ENCODE data around the gene FLOT2.
"Not testable (repeated sequence)": the region's sequence is repeated elsewhere in the genome, so short reads cannot be mapped to it uniquely, and the experiment has no call there.

FLOT2 gene

DNA sequence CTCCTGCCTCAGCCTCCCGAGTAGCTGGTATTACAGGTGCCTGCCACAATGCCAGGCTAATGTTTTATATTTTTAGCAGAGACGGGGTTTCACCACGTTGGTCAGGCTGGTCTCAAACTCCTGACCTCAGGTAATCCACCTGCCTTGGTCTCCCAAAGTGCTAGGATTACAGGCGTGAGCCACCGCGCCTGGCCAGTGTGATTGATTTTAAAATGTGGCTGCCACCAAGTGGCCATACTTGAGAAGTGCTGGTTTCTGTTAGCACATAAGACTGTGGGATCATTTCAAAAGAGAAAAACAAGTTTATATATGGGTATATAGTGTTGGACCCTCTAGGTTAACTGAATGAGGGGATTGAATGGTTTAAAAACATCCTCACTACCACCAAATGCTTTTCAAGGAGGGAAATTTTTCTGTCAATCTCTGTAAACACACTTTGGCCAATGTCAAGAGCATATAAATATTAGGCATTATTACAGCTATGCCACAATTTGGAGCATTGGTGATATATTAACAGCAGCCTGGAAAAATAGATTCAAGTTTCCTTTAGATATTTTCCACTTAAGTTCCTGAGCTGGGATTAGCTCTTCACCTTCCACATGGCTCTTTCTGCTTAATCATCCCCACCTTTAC, 18.9 kb upstream of the FLOT2 start:
- peak; percentile 37 for DNase-seq

DNA sequence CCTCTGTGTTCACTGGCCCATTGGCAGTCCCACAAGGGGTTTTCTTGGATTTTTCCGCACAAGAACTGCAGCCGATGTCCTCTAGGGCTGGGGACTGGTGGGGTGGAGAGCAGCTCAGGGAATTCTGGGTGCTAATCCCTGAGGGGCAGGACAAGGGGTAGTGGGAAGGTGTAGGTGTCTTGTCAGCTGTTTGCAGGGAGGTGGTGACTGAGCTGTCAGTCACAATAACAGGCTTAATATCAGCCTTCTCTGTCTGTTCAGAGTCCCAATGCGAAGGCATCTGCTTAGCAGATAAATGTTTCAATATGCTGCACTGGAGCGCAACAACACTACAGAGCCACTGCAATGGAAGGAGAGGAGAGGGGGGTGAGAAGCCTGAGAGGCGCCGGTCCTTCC, 15.4 kb upstream of the FLOT2 start:
- DNase-seq: no peak

DNA sequence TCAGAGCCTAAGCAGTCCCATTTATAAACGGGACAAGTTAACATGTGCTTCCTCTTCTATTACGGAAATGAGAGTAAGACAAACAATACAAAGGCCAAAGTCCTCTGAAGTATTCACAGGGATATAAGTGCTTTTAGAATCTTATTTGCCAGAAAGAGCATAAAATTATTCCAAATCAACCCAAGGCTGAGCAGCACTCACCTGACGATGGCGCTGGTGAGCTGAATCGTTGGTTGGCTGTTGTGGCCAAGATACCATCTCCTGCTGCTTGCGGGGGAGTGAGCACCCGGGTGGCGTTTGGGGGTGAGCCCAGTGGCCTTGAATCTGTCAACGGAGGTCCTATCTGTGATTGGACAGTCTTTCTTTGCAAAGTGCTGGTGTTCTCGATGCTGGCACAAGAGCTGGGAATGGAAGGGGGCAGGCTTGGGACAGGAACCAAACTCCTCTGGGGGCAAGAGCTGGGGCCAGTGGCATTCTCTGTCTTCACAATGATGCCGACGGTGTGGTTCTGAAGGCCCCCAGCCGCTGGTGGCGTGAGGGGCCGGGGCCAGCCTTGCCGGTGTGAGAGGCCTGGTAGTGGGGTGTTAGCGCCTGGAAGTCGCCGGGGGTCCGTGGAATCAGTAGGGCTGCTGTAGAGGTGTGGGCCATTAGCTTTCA, 14.9 kb upstream of the FLOT2 start:
- DNase-seq: no peak

- DNase-seq: no peak
Measured at GRCh38 chr17:28911411-28912045, 14.0 kb upstream of the FLOT2 start.

DNA sequence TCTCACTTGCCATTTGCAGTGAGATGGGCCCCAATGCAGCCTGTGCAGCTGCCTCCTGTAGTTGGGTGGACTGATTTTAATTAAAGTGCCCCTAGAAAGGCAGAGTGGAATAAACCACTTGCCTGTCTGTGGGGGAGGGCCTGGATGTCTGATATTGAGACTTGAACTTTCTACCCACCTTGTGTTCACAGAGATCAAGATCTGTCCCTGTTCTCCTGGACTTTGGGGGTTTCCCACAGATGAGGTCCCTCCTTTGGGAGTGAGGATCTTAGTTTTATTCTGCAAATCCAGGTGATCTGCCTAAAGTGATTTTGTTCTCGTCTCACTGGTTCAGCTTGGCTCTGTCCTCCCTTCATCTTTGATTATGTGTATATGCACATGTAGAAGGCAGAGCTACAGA, 13.0 kb upstream of the FLOT2 start:
- DNase-seq: no peak

GRCh38 chr17:28908640-28909167, 11.2 kb upstream of the FLOT2 start:
- no peak for DNase-seq

DNA sequence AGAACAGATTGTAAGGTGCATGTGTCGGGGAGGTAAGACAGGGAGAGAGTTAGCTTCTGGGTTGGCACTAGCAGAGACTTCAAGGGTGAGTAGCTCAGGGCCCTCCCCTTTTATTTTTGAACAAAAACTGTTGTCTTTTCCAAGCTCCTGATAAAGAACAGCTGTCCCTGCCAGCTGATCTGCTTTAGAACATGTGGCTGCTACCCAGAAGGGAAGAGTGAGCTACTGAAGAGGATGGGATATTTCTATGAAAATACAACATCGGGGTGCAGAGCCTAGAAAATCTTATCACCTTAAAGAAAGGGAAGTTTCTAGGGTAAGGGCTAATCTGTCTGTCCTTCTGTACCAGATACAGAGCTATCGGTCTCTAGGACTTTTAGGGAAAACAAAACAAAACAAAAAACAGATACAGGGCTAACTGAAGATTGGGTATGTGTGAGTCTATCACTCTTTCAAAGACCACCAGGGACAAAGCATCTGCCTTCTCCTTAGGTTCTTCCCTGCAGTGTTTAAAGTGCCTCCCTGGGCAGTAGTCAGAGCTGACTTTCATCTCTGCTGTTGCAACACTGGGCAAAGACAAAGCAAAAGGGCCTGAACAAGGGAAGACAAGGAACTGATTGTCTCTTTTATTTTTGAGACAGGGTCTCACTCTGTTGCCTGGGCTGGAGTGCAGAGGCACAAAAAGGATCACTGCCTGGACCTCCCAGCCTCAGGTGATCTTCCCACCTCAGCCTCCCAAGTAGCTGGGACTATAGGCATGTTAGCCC, 10.4 kb upstream of the FLOT2 start:
- DNase-seq: no peak

DNA sequence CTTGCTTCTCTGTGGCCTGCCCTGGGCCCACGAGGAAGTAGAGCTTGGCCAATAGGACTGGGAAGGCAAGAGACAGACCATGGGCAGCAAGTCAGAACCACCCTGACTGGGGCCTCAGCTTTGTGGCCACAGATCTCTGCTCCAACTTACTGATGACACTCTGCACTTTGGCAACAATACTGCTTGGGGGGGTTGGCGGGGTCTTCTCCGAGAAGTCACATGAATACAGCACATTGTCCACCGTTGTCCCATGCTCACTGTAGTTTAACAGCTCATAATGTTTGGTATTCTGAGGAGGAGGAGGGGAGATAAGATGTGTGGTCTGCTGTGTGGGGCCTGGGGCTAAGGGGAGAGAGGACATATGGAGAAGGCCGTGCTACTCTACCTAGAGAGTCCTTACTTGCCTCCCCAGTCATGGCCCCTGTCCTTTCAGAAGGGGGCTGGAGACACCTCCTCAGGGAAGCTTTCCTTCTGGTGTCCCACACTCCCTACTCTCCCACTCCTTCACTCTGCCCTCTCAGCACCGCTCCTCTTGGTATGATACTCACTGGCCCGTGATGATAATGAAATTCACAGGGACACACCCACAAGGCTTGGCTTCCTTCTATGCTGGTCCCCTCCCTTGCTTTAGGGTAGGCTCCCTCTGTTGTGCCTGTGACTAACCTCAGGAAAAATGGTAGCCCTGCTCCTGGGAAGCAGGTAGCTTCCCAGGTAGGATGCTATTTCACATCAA, 9.3 kb upstream of the FLOT2 start:
- DNase-seq: no peak

DNA sequence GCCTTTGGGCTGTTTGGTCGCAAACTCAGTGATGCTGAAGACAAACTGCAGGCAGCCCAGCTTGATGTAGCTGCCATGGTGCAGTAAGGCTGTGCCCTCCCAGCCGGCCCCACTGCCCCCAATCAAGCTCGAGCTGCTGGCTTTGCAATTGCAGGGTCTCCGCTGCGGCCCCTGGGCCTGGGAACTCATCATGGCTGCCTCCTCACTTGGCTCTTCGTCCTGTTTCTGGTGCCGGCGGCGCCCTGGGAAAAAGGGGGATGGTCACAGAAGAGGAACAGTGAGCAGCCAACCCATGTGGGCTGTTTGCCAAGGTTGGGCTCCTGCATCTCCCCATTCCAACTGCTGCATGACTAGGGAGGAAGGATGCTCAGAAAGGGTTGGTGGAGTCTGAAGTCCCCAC, 8.7 kb upstream of the FLOT2 start:
- DNase-seq: no peak

DNA sequence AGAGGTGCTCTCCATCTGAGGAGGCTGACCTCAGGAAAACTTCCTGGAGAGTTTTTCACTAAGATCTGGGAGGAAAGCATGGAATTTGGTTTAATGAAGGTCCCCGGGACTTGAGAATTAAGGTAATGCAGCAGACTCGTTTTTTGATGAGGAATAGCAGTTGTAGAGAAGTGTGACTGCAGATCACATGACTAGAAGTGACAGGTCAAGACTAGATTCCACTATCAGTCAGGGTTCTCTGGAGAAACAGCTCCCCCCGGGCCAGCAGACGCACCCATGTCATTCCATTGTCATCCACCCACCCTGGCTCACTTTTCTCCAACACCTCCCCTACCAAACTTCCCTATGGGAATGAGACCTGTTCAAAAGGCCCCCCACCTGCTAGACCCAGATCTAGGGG, 7.3 kb upstream of the FLOT2 start:
- no peak for DNase-seq

DNA sequence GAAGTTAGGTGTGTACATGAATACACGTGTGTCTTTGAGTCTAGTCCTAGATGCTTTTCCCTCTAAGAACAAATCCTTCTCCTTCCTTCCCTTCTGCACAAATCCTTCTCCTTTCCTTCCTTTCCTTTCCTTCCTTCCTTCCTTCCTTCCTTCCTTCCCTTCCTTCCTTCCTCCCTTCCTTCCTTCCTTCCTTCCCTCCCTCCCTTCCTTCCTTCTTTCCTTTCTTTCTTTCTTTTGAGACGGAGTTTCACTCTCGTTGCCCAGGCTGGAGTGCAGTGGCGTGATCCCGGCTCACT, 6.0 kb upstream of the FLOT2 start:
- DNase-seq: not testable (repeated sequence)

DNA sequence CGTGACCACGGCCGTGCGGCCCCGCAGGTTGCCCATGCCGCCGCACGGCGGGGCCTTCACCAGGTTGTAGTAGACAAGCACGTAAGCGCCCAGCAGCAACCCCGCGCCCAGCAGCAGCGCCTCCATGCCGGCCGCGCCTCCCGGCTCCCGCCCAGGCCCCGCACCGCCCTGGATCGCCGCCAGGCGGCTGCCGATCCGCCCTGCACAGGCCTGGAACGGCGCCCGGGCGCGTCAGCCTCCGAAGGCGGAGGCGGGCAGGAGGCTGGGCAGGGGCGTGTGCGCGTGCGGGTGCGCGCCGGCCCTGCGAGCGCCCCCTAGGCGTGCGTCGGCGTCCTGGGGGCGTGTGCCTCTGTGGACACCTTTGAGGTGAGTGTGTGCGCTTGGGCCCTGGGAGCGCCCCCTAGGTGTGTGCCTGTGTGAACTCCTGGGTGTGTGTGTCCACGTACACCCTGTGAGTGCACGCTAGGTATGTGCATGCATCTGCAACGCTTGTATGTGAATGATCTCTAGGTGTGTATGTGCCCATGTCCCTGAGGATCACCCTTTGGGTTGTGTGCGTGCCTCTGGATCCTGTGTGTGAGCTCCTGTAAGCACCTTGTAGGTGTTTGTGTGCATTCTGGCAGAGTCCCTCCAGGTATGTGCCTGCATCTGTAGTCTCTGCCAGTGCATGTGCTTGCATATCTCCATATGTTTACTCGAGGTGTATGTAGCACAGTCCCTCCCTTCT, 5.4 kb upstream of the FLOT2 start, which contains the start of gene DHRS13:
Gene DHRS13 (minus strand): TSS at position 261 of the 727 bp plus-strand sequence. CDS start 135 bp downstream, at position 126.
- DNase-seq: peak; percentile 92

GRCh38 chr17:28901866-28902818, 4.6 kb upstream of the FLOT2 start:
- DNase-seq: peak; percentile 45

- DNase-seq: no peak
Measured at GRCh38 chr17:28900986-28901726, 3.6 kb upstream of the FLOT2 start.

DNA sequence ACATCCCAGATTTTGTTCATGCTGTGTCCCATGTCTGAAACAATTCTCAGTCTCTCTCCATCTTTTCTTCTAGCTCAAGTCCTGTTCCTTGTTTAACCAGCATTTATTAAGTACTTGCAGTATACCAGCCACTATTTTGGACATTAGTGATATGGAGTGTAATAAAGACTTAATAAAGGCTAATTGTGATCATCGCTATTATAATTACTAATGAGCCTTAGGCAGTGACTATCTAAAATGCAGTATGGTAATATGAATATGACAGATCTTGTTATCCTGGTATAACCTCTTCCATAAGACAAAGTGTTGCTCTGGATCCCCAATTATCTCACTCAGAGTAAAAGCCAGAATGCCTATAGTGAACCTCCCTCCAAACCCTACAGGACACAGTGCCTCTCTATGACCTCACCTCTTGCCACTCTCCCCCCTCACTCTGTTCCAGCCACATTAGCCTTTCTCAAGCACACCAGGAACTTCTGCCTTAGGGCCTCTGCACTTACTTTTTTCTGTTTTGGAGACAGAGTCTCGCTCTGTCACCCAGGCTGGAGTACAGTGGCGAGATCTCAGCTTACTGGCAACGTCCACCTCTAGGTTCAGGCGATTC, 1.8 kb upstream of the FLOT2 start:
- no peak for DNase-seq

DNA sequence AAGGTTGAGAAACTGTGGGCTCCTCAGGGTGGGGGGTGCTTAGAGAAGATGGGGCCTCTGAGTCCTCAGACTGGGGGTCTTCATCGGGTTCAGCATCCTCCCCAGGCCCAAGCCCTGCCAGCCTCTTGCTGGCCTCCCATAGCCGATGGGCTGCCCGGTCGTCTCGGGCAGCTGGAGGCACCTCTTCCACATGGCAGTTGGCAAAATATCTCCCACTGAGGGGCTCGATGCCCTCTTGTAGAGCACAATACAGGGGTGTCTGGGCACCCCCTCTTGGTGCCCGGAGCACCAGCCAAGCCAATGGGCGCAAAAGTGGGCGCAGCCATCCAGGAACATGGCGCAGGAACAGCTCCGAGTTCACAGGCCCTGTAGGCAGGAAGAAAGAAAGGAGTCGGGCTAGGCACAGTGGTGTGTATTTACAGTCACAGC, 1.0 kb upstream of the FLOT2 start:
- DNase-seq: no peak

DNA sequence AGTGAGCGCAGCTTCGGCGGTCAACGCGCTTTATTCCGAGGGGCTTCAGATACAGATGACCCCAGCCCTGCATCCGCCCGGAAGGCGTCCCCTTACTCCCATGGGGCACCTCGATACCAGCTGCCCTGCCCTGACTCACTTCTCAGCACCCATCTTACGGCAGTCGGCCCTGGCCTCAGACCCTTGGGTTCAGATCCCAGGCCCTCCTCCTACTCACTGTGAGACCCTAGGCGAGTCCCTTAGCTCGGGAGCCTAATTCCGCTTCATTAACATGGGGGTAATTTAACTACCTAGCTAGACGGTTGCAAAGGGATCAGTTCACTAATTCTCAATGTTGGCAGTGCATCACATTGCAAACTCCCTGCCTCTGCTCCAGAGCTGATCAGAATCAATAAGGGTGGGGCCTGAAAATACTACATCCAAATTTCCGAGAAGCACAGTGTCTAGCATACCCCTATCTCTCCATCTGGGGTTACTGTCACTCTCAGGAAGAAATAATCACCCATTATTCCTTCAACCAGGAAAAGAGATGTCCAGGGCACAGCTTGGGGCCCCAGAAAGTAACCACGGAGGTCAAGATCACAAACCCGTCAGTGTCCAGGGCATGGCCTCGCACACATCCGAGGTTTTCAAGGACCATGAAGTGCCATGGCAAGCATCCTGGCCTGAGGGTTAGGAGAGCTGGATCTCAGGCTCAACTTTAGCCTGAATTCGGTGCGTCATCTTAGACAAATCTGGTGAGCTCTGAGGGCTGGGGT, 415 bp upstream of the FLOT2 start:
- DNase-seq: no peak

DNA sequence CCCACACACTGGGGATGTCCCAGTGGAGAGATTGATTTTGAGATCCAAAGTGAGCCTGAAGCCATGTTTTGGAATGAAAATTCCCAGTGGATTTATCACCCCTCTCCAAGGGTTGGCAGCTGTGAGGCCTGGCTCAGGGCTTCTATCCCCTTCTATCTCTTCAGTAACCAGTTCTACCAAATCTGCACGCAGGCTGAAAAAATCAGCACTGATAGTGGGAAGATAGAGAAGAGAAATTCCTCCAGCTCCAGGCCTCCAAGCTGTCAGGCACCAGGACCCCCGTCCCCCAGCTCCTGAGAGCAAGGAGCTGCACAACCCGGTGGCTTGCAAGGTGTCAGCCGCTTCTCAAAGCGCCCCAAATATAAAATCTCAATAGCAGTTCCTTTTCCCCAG, 1.0 kb downstream of the FLOT2 start:
- no peak for DNase-seq
